ENCODE results near the gene SLC52A3.
"Not testable (repeated sequence)": the region's sequence is repeated elsewhere in the genome, so short reads cannot be mapped to it uniquely, and the experiment has no call there.

The SLC52A3 gene

GRCh38 chr20:728256-728944 is 39.9 kb downstream of the SLC52A3 start:
- DNase-seq (ENCODE audit: low read depth), result no peak

DNA sequence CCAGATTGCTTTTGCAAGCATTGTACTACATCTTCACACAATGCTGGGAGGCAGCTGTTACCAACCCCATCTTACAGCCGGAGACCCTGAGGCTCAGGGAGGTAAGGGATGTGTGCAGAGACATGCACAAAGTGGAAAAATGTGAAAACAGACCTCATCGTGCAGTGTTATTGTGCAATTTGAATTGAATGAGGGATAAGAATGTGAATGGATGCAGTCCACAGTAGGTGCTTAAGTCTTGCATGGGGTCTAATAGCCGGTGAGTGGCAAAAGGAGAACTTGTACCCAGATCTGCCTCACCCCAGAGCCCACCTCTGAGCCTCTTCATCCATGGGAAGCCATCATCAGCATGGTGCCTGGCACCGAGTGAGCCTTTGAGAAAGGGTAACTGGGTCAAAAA is 42.1 kb downstream of the SLC52A3 start:
- DNase-seq (ENCODE audit: low read depth), result no peak

DNA sequence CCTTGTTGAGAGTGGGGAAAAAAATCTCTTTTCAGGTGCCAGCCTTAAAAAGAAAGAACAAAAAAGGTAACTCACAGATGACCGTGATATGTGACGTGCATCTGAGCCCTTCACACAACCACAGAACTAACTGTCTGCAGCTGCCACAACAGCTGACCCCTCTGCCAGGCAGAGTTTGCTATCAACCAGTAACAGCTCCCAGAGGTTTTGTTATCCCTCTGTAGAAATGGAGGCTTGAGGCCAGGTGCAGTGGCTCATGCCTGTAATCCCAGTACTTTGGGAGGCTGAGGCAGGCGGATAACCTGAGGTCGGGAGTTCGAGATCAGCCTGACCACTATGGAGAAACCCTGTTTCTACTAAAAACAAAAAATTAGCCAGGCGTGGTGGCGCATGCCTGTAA is 42.8 kb downstream of the SLC52A3 start:
- DNase-seq (ENCODE audit: low read depth), result no peak

DNA sequence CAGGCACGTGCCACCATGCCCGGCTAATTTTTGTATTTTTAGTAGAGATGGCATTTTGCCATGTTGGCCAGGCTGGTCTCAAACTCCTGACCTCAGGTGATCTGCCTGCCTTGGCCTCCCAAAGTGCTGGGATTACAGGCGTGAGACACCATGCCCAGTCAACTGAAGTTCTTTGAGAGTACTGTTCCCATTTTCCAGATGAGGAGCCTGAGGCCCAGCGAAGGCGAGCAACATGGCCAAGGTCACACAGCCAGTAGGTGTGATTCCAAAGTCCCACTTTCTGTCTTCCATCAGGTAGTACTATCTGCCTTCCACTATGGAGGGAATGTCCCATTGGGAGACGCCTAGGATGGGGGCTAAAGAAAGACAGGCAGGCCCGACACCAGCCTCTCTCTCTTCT is 43.5 kb downstream of the SLC52A3 start:
- not testable (repeated sequence) for DNase-seq (ENCODE audit: low read depth)

DNA sequence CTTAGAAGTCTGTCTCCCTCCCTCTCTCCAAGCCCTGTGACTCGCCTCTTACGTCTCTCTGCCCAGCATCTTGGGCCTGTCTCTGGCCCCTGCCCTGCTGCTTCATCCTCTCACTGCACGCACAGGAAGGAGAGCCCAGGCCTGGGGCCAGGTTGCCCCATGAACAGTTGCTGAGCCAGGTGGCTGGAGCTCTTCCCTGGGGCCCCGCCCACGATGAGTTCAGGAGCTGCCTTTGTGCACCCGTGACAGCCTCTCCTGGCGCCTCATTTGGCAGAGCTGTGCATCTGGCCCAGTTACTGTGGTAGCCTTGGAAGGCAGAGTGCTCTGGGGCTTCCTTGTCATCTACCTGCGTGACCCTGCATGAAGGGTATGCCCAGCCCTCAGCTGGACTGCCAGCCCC is 44.5 kb downstream of the SLC52A3 start:
- no peak for DNase-seq (ENCODE audit: low read depth)

GRCh38 chr20:722822-723644 is 45.3 kb downstream of the SLC52A3 start:
- no peak for DNase-seq (ENCODE audit: low read depth)

- no peak for DNase-seq (ENCODE audit: low read depth)
These were observed 46.4 kb downstream of the SLC52A3 start for GRCh38 chr20:721876-722275.

GRCh38 chr20:719816-720215 is 48.5 kb downstream of the SLC52A3 start:
- DNase-seq (ENCODE audit: low read depth), result no peak

- DNase-seq (ENCODE audit: low read depth), result no peak
These were observed 49.2 kb downstream of the SLC52A3 start for GRCh38 chr20:719068-719467.

- DNase-seq (ENCODE audit: low read depth), result no peak
These were observed 50.5 kb downstream of the SLC52A3 start for GRCh38 chr20:717832-718231.

DNA sequence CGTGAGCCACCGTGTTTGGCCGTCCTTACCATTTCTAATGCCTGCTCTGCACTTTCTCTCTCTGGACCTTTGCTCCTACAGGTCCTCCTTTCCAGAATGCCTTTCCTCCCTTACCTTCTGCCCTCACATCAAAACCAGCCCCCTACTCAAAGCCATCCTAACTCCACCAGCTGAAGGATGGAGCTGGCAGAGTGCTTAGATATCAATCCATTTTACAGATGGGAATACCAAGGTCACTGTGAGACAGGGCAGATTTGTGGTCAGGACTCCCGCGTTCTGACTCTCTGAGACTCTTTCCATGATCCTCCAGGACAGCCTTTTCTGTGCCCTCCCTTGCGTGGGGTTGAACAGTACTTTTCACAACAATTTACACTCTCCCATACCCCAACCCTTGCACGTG is 51.0 kb downstream of the SLC52A3 start:
- DNase-seq (ENCODE audit: low read depth), result no peak

DNA sequence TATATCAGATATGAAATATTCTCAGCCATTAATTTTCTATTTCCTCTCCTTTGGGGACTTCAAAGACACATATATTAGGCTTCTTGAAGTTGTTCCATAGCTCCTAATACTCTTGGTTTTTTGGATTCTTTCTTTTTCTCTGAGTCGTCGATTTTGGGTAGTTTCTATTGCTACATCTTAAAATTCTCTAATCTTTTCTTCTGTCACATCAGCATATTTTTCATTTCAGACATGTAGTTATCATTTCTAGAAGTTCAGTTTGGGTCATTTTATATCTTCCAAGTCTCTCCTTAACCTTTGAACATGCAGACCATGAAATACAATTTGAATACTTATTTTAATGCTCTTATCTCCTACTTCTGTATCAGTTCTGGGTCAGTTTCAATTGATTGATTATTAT is 53.8 kb downstream of the SLC52A3 start:
- no peak for DNase-seq (ENCODE audit: low read depth)

DNA sequence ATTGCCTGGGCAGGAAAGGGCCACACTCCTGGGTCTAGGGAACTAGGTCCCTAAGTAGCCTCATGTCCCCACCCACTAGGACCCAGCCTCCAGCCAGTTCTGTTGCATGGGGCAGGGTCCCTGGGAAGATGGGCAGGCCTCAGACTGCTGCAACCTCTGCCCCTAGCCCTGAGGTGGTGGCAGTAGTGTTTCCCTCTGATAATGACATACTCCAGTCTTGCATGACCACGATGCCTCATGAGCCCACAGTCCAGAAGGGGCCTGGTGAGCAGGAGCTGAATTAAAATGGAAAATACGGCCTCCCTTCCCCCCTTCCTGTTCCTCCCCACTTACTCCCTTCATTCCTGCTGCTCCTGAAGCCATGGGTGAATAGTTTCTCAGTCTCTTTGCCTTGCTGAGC is 56.7 kb downstream of the SLC52A3 start:
- DNase-seq (ENCODE audit: low read depth), result no peak

GRCh38 chr20:710780-711450 is 57.4 kb downstream of the SLC52A3 start:
- no peak for DNase-seq (ENCODE audit: low read depth)

All from stimulated activated CD8-positive, alpha-beta memory T cell treated with anti-CD3 and anti-CD28 coated beads, Interleukin-15, amount 100 ng/mL, for 1 hour (primary cell).